ENCODE data around the gene SYNGR3. TPM values are rescaled to one million over a fixed set of nuclear protein-coding genes. Genes with fewer than 3 reads are reported as not detected.

The SYNGR3 gene
- total and polyA plus RNA-seq, 9 donors, result 0.42 to 4.0 (median 0.87) TPM

DNA sequence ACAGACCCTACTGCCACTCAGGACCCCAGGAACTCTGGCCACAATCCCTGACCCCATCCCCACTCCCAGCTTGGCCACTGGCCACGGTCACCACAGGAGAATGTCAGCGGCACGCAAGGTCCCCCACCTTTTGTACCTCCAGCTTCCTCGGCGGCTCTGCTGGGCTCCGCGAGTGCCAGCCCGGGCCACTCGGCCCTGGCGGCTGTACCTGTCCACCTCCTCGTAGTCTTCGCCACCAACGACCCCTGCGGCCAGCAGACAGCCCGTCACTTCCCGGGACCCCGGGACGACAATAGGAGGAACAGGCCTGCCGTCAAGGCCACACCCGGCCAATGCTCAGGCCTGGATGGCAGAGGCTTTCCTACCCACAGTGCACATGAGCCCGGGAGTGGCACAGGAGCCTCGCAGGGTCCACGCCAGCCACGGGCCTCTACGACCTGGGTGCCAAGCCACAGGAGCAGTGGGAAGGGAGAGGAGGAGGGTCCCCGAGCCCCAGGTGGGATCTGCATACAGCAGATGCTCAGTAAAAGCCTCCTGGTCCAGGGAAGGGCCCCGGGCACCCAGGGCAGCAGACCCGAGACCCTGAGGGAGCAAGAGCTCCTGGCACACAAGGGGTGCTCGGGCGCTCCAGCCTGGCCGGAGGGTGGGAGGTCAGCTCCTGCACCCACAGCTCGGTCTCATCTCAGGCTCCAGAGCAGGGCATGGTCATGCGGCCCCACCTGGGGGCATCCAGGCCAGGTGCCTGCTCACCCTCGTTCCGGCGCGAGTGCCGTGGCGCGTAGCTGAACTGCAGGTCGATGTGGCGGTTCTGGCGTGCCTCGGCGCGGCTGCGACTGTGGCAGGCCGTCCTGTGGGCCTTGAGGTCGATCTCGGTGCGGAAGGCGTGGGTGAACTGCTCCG, 11.9 kb downstream of the SYNGR3 start:
- intact Hi-C loops (cut with DNase I), result no loop called here
- Histone ChIP-seq H3K36me3 (no peaks in the 10 kb centered on the region), H3K27ac (no peak overlapping the region), H3K9me3 (no peaks in the 10 kb centered on the region), H3K4me3 (no peak overlapping the region), H3K4me1 (ENCODE audit: insufficient read depth) (peaks cover 10% of the 10 kb centered on the region), H3K27me3 (no peaks in the 10 kb centered on the region)
- DNase-seq, result peak in 2 of 5 donors; percentile 28 to 36
- 91 to 95% (median 92%) methylated on average over 52 to 53 of the region's 53 CpGs for WGBS, 3 donors
- TF ChIP-seq EP300 (IDR thresholded peaks at IDR 0.05) (no peak), POLR2A (IDR thresholded peaks at IDR 0.05) (no peak)
- TF ChIP-seq, protein P1, sequence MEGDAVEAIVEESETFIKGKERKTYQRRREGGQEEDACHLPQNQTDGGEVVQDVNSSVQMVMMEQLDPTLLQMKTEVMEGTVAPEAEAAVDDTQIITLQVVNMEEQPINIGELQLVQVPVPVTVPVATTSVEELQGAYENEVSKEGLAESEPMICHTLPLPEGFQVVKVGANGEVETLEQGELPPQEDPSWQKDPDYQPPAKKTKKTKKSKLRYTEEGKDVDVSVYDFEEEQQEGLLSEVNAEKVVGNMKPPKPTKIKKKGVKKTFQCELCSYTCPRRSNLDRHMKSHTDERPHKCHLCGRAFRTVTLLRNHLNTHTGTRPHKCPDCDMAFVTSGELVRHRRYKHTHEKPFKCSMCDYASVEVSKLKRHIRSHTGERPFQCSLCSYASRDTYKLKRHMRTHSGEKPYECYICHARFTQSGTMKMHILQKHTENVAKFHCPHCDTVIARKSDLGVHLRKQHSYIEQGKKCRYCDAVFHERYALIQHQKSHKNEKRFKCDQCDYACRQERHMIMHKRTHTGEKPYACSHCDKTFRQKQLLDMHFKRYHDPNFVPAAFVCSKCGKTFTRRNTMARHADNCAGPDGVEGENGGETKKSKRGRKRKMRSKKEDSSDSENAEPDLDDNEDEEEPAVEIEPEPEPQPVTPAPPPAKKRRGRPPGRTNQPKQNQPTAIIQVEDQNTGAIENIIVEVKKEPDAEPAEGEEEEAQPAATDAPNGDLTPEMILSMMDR (IDR thresholded peaks at IDR 0.05), result no peak

DNA sequence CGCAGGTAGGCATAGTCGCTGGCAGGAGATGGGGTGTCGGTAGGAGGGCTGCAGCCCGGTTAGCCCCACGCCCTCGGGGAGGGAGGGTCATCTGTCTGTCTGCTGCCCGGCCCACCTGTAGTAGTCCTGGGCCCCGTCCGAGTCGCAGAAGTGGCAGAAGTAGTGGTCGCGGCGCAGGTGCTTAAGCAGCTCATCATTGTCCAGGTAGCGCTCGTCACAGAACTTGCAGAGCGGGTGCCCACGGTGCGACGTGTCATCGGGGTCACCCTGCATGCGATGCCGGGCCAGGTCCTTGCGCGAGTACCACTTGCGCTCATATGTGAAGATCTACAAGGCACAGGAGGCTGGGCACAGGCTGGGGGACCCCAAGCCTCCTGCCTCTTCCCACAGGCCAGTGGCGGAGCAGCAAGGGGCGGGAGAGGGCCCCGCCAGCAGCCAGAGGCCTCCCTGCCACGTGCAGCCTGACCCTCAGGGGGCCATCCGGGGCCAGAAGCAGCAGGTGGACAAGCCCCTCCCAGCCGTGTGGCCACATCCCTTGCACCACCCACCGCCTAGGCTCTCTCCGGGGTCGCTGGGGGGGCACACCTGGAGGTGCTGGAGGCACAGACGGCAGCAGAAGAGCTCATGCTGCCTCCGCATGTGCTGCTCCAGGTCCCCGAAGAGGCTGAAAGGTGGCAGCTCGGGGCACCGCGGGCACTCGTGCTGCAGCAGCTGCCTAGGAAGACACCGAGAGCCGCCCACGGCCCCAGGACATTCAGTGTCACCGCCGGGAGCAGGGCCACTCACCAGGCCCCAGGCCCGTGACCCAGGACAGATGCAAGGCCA, 12.8 kb downstream of the SYNGR3 start:
- Histone ChIP-seq H3K9me3 (no peaks in the 10 kb centered on the region), H3K4me1 (ENCODE audit: insufficient read depth) (peaks cover 16% of the 10 kb centered on the region), H3K27me3 (no peaks in the 10 kb centered on the region), H3K27ac (no peak overlapping the region), H3K4me3 (no peak overlapping the region), H3K36me3 (no peaks in the 10 kb centered on the region)
- intact Hi-C loops (cut with DNase I), result no loop called here
- TF ChIP-seq POLR2A (IDR thresholded peaks at IDR 0.05) (no peak), EP300 (IDR thresholded peaks at IDR 0.05) (no peak)
- TF ChIP-seq, protein P1 (IDR thresholded peaks at IDR 0.05), result no peak
- 87 to 91% (median 90%) methylated on average over 39 to 47 of the region's 47 CpGs for WGBS, 3 donors
- DNase-seq, result peak in 2 of 5 donors; percentile 26 to 40

- WGBS, 3 donors, result 81 to 87% (median 81%) methylated on average over 8 of the region's 8 CpGs
- TF ChIP-seq, protein P1 (IDR thresholded peaks at IDR 0.05), result no peak
- no peak for TF ChIP-seq EP300 (IDR thresholded peaks at IDR 0.05)
- TF ChIP-seq POLR2A (IDR thresholded peaks at IDR 0.05), result no peak
- H3K4me1 ChIP-seq (ENCODE audit: insufficient read depth), result peaks cover 14% of the 10 kb centered on the region
- H3K27ac ChIP-seq, result no peak overlapping the region
- no peaks in the 10 kb centered on the region for H3K9me3 ChIP-seq
- peak in 1 of 5 donors; percentile 22 for DNase-seq
- intact Hi-C loops (cut with DNase I), result no loop called here
- no peak overlapping the region for H3K4me3 ChIP-seq
- no peaks in the 10 kb centered on the region for H3K36me3 ChIP-seq
- no peaks in the 10 kb centered on the region for H3K27me3 ChIP-seq
Observed at GRCh38 chr16:2003231-2003826, 13.6 kb downstream of the SYNGR3 start.
